Panc1 (cell line): ENCODE measurements around the gene SRBD1. TPM values are rescaled to one million over a fixed set of nuclear protein-coding genes. Genes with fewer than 3 reads are reported as not detected.

Experiments
- ATAC-seq: fragments of 200-7000 bp; cut with Tn5 transposase; 2 replicates; pipeline ENCODE4 v1.9.1; 2020; ENCODE audit warnings: mild to moderate bottlenecking, moderate library complexity
- BruUV-seq: library from RNA; stranded (reverse); fragments of 400-500 nt; replicated peaks from 2 replicates; lab custom pipeline; 2021; lab: Mats Ljungman, UMichigan
- CTCF ChIA-PET: fragments of 300-600 bp; sonication (Branson Sonifier 250); formaldehyde crosslinking; loops from one replicate; lab custom pipeline; 2022; ENCODE audit warnings: antibody characterized with exemption; lab: Charles Lee
- POLR2A ChIA-PET: fragments of 300-600 bp; sonication (Branson Sonifier 250); formaldehyde crosslinking; loops from one replicate; lab custom pipeline; 2022; ENCODE audit warnings: antibody characterized with exemption; lab: Charles Lee
- DNase-seq: peaks from one replicate; pipeline ENCODE4 v3.0.0-alpha.2; 2010; ENCODE audit warnings: low read depth, low spot score
- H3K27ac ChIP-seq: 2 replicates; pipeline ENCODE4 v1.5.1; 2011; ENCODE audit warnings: mild to moderate bottlenecking, low read length, inconsistent platforms
- H3K27me3 ChIP-seq: fragments of 200-500 bp; sonication (Bioruptor generic); 2 replicates; pipeline ENCODE4 v1.6.0; 2014; ENCODE audit warnings: low read length, inconsistent platforms; ENCODE audit not compliant: control insufficient read depth, insufficient read depth
- H3K36me3 ChIP-seq: fragments of 200-500 bp; sonication (Bioruptor generic); 2 replicates; pipeline ENCODE4 v1.5.1; 2014; ENCODE audit warnings: inconsistent platforms, mild to moderate bottlenecking, low read length, moderate library complexity; ENCODE audit not compliant: control insufficient read depth, insufficient read depth
- H3K4me1 ChIP-seq: 2 replicates; pipeline ENCODE4 v1.5.1; 2011; ENCODE audit warnings: inconsistent platforms, mild to moderate bottlenecking, low read length, moderate library complexity; ENCODE audit not compliant: control insufficient read depth, insufficient read depth
- H3K4me3 ChIP-seq, 2 experiments: 2 replicates each; pipeline ENCODE4 v1.5.1; 2011 to 2012; ENCODE audit warnings: low read depth in 2 of 2, low read length in 2 of 2, mild to moderate bottlenecking in 2 of 2, inconsistent platforms in 1 of 2, moderate library complexity in 1 of 2
- H3K9me3 ChIP-seq: fragments of 200-500 bp; sonication (Bioruptor generic); 2 replicates; pipeline ENCODE4 v1.5.1; 2014; ENCODE audit warnings: low read depth, mild to moderate bottlenecking, inconsistent platforms, low read length, moderate library complexity; ENCODE audit not compliant: control insufficient read depth, insufficient read depth
- POLR2AphosphoS5 ChIP-seq: IDR thresholded peaks from 2 replicates; pipeline ENCODE4 v1.6.1; 2012; ENCODE audit warnings: mild to moderate bottlenecking, low read depth, low read length, moderate library complexity
- SIN3A ChIP-seq: IDR thresholded peaks from 2 replicates; pipeline ENCODE4 v1.6.1; 2012; ENCODE audit warnings: low read depth, mild to moderate bottlenecking, low read length, moderate library complexity, borderline replicate concordance; ENCODE audit not compliant: insufficient read depth
- TCF7L2 ChIP-seq: IDR thresholded peaks from 2 replicates; pipeline ENCODE4 v1.6.1; 2011; ENCODE audit warnings: mild to moderate bottlenecking, low read depth, low read length, inconsistent platforms
- in situ Hi-C: cut with HindIII; loops from 2 replicates; pipeline ENCODE4 v1.10.0; 2016; ENCODE audit warnings: low sequenced_read_pairs, low pct_unique_long_range_greater_than_20kb
- intact Hi-C: fragments of 100-400 bp; cut with micrococcal nuclease; formaldehyde crosslinking; loops from one replicate; pipeline ENCODE4 v1.10.0; 2022; ENCODE audit not compliant: unreplicated experiment
- total RNA-seq: library from RNA; stranded (reverse); gene quantifications from one replicate; pipeline ENCODE4 v1.2.1, GENCODE V29; 2021; ENCODE audit not compliant: unreplicated experiment
- TF ChIP-seq, protein P1 (sequence below), 2 experiments: IDR thresholded peaks; 2 replicates each; pipeline ENCODE4 v1.6.1; 2011 to 2012; ENCODE audit warnings: low read depth in 2 of 2, control low read depth in 1 of 2, low read length in 1 of 2, mild to moderate bottlenecking in 1 of 2, moderate library complexity in 1 of 2; ENCODE audit not compliant: insufficient read depth in 1 of 2
- TF ChIP-seq, protein P2 (sequence below): fragments of 450-650 bp; IDR thresholded peaks from 2 replicates; pipeline ENCODE4 v1.5.1; 2017; ENCODE audit warnings: mild to moderate bottlenecking

Gene SRBD1
- total RNA-seq, 1 experiment from 2014 or later: 9.7 TPM

DNA sequence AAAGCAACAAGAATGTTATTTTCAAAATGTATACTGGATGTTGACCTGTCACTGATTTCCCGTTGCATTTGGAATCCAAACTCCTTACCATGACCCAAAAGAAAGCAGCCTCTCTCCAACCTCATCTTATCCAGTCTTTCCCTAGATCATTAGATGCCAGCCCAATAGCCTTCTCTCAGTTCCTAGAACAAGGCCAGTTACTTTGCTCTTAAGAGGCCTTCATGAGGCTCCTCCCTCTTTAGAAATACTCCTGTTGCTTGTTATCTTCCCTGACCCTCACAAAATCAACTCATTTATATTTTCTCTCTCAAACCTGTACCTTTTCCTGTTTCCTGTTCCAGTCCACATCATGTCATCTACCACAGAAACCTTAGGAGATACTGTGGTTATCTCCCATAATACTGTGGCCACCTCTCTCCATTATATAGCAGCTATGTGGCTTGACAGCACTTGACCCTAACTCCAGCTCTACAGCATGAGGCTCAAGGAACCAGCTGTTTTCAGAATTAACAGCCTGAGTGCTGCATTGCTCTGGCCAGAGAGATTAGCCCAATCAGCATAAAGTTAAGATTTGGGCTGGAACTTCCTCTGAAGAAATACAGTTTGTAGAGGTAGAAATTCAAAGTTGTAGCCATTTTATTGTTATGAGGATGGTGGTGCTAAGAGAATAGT is 22.8 kb downstream of the SRBD1 start:
- ChIA-PET POLR2A (no interaction called here), CTCF (no interaction called here)
- BruUV-seq: no TSS peak
- in situ Hi-C loops (no loop called here), intact Hi-C loops (no loop called here)
- Histone ChIP-seq H3K9me3 (no peaks in the 10 kb centered on the region), H3K27ac (no peak overlapping the region), H3K27me3 (no peaks in the 10 kb centered on the region), H3K4me1 (no peaks in the 10 kb centered on the region), H3K36me3 (0 out of 2 replicates have a peak, but pooled peaks cover 2% of the 10 kb centered on the region), H3K4me3 (no peak overlapping the region)
- TF ChIP-seq TCF7L2 (no peak), POLR2AphosphoS5 (no peak), SIN3A (no peak)
- TF ChIP-seq, protein P1, sequence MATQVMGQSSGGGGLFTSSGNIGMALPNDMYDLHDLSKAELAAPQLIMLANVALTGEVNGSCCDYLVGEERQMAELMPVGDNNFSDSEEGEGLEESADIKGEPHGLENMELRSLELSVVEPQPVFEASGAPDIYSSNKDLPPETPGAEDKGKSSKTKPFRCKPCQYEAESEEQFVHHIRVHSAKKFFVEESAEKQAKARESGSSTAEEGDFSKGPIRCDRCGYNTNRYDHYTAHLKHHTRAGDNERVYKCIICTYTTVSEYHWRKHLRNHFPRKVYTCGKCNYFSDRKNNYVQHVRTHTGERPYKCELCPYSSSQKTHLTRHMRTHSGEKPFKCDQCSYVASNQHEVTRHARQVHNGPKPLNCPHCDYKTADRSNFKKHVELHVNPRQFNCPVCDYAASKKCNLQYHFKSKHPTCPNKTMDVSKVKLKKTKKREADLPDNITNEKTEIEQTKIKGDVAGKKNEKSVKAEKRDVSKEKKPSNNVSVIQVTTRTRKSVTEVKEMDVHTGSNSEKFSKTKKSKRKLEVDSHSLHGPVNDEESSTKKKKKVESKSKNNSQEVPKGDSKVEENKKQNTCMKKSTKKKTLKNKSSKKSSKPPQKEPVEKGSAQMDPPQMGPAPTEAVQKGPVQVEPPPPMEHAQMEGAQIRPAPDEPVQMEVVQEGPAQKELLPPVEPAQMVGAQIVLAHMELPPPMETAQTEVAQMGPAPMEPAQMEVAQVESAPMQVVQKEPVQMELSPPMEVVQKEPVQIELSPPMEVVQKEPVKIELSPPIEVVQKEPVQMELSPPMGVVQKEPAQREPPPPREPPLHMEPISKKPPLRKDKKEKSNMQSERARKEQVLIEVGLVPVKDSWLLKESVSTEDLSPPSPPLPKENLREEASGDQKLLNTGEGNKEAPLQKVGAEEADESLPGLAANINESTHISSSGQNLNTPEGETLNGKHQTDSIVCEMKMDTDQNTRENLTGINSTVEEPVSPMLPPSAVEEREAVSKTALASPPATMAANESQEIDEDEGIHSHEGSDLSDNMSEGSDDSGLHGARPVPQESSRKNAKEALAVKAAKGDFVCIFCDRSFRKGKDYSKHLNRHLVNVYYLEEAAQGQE (IDR thresholded peaks at IDR 0.05; ENCODE audit: insufficient read depth in 1 of 2, low read depth in 2 of 2, low read length in 1 of 2): no peak
- TF ChIP-seq, protein P2, sequence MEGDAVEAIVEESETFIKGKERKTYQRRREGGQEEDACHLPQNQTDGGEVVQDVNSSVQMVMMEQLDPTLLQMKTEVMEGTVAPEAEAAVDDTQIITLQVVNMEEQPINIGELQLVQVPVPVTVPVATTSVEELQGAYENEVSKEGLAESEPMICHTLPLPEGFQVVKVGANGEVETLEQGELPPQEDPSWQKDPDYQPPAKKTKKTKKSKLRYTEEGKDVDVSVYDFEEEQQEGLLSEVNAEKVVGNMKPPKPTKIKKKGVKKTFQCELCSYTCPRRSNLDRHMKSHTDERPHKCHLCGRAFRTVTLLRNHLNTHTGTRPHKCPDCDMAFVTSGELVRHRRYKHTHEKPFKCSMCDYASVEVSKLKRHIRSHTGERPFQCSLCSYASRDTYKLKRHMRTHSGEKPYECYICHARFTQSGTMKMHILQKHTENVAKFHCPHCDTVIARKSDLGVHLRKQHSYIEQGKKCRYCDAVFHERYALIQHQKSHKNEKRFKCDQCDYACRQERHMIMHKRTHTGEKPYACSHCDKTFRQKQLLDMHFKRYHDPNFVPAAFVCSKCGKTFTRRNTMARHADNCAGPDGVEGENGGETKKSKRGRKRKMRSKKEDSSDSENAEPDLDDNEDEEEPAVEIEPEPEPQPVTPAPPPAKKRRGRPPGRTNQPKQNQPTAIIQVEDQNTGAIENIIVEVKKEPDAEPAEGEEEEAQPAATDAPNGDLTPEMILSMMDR: no peak
- ATAC-seq (no peak), DNase-seq (no peak)

DNA sequence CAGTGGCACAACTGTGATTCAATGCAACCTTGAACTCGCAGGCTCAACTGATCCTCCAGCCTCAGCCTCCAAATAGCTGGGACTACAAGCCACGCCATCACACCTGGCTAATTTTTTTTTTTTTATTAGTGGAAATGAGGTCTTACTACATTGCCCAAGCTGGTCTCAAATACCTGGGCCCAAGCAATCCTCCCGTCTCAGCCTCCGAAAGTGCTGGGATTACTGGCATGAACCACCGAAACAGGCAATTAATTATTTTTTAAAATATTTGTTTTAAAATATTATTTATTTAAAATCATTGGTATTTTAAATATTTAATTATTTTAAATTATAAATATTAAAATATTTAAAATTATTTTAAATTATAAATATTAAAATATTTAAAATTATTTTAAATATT is 24.5 kb downstream of the SRBD1 start:
- CTCF ChIA-PET: interaction anchor here (0.7 kb wide), 1 partner anchor 11 kb away, joined by 6 read pairs; no protein-coding TSS in a partner anchor
- Histone ChIP-seq H3K27ac (no peak overlapping the region), H3K27me3 (no peaks in the 10 kb centered on the region), H3K4me3 (no peak overlapping the region), H3K36me3 (peaks cover 2% of the 10 kb centered on the region; the same call in 1 of the 2 replicates), H3K4me1 (no peaks in the 10 kb centered on the region), H3K9me3 (no peaks in the 10 kb centered on the region)
- BruUV-seq: no TSS peak
- POLR2A ChIA-PET: no interaction called here
- no peak for ATAC-seq
- in situ Hi-C loops: no loop called here
- TF ChIP-seq, protein P2: no peak
- TF ChIP-seq SIN3A (no peak), TCF7L2 (no peak)
- intact Hi-C loops: no loop called here
- no peak for DNase-seq
